ENCODE data around the gene UNC5C. TPM values are rescaled to one million over a fixed set of nuclear protein-coding genes. Genes with fewer than 3 reads are reported as not detected.

Gene UNC5C
- total and polyA plus RNA-seq, 4 donors = 0.27 to 1.2 (median 0.78) TPM

GRCh38 chr4:95465010-95465409 lies 83.8 kb downstream of the UNC5C start:
- H3K27ac ChIP-seq (ENCODE audit: low read depth in 1 of 2, low read length in 2 of 2) = no peak overlapping the region
- no peaks in the 10 kb centered on the region for H3K9me3 ChIP-seq (ENCODE audit: control insufficient read depth in 4 of 4, low read length in 3 of 4)
- no peak for DNase-seq (ENCODE audit: low spot score)

GRCh38 chr4:95462921-95463320 lies 85.9 kb downstream of the UNC5C start:
- Histone ChIP-seq H3K4me1 (ENCODE audit: control insufficient read depth in 4 of 4, insufficient read depth in 4 of 4, low read length in 3 of 4) (no peaks in the 10 kb centered on the region), H3K36me3 (ENCODE audit: control insufficient read depth in 4 of 4, insufficient read depth in 3 of 4, low read depth in 1 of 4, low read length in 3 of 4) (no peaks in the 10 kb centered on the region), H3K9ac (ENCODE audit: low read depth in 1 of 2, low read length in 2 of 2) (no peak overlapping the region), H3K27ac (ENCODE audit: low read depth in 1 of 2, low read length in 2 of 2) (no peak overlapping the region), H3K27me3 (ENCODE audit: control insufficient read depth in 4 of 4, insufficient read depth in 4 of 4, low read length in 3 of 4) (no peaks in the 10 kb centered on the region), H3K4me3 (ENCODE audit: low read depth in 1 of 3, low read length in 3 of 3) (no peak overlapping the region), H3K9me3 (ENCODE audit: control insufficient read depth in 4 of 4, low read length in 3 of 4) (no peaks in the 10 kb centered on the region)
- no peak for DNase-seq (ENCODE audit: low spot score)
- WGBS = 77% methylated on average over 8 of the region's 8 CpGs
- TF ChIP-seq, protein P1, sequence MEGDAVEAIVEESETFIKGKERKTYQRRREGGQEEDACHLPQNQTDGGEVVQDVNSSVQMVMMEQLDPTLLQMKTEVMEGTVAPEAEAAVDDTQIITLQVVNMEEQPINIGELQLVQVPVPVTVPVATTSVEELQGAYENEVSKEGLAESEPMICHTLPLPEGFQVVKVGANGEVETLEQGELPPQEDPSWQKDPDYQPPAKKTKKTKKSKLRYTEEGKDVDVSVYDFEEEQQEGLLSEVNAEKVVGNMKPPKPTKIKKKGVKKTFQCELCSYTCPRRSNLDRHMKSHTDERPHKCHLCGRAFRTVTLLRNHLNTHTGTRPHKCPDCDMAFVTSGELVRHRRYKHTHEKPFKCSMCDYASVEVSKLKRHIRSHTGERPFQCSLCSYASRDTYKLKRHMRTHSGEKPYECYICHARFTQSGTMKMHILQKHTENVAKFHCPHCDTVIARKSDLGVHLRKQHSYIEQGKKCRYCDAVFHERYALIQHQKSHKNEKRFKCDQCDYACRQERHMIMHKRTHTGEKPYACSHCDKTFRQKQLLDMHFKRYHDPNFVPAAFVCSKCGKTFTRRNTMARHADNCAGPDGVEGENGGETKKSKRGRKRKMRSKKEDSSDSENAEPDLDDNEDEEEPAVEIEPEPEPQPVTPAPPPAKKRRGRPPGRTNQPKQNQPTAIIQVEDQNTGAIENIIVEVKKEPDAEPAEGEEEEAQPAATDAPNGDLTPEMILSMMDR (IDR thresholded peaks at IDR 0.05; ENCODE audit: low read depth, low read length, missing input control) = no peak
- TF ChIP-seq FOXA1 (IDR thresholded peaks at IDR 0.05) (no peak), RAD21 (IDR thresholded peaks at IDR 0.05) (no peak), TAF1 (conservative IDR thresholded peaks at IDR 0.05) (no peak), HNF4A (conservative IDR thresholded peaks at IDR 0.05) (no peak), YY1 (IDR thresholded peaks at IDR 0.05) (no peak), NR2F2 (IDR thresholded peaks at IDR 0.05) (no peak), REST (IDR thresholded peaks at IDR 0.05) (no peak), RXRA (IDR thresholded peaks at IDR 0.05) (no peak), EGR1 (IDR thresholded peaks at IDR 0.05; ENCODE audit: low read depth in 2 of 2) (no peak)
- TF ChIP-seq, protein P2, sequence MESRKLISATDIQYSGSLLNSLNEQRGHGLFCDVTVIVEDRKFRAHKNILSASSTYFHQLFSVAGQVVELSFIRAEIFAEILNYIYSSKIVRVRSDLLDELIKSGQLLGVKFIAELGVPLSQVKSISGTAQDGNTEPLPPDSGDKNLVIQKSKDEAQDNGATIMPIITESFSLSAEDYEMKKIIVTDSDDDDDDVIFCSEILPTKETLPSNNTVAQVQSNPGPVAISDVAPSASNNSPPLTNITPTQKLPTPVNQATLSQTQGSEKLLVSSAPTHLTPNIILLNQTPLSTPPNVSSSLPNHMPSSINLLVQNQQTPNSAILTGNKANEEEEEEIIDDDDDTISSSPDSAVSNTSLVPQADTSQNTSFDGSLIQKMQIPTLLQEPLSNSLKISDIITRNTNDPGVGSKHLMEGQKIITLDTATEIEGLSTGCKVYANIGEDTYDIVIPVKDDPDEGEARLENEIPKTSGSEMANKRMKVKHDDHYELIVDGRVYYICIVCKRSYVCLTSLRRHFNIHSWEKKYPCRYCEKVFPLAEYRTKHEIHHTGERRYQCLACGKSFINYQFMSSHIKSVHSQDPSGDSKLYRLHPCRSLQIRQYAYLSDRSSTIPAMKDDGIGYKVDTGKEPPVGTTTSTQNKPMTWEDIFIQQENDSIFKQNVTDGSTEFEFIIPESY (IDR thresholded peaks at IDR 0.05) = no peak
- TF ChIP-seq, protein P3, sequence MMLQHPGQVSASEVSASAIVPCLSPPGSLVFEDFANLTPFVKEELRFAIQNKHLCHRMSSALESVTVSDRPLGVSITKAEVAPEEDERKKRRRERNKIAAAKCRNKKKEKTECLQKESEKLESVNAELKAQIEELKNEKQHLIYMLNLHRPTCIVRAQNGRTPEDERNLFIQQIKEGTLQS (IDR thresholded peaks at IDR 0.05) = no peak
- TF ChIP-seq, protein P4, sequence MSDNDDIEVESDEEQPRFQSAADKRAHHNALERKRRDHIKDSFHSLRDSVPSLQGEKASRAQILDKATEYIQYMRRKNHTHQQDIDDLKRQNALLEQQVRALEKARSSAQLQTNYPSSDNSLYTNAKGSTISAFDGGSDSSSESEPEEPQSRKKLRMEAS (IDR thresholded peaks at IDR 0.05) = no peak

More at GRCh38 chr4:95465010-95465409, 83.8 kb downstream of the UNC5C start:
- Histone ChIP-seq H3K9ac (ENCODE audit: low read depth in 1 of 2, low read length in 2 of 2) (no peak overlapping the region), H3K27me3 (ENCODE audit: control insufficient read depth in 4 of 4, insufficient read depth in 4 of 4, low read length in 3 of 4) (no peaks in the 10 kb centered on the region), H3K4me3 (ENCODE audit: low read depth in 1 of 3, low read length in 3 of 3) (no peak overlapping the region), H3K36me3 (ENCODE audit: control insufficient read depth in 4 of 4, insufficient read depth in 3 of 4, low read depth in 1 of 4, low read length in 3 of 4) (no peaks in the 10 kb centered on the region), H3K4me1 (ENCODE audit: control insufficient read depth in 4 of 4, insufficient read depth in 4 of 4, low read length in 3 of 4) (no peaks in the 10 kb centered on the region)
- 63% methylated on average over 6 of the region's 6 CpGs for WGBS
- TF ChIP-seq EGR1 (IDR thresholded peaks at IDR 0.05; ENCODE audit: low read depth in 2 of 2) (no peak), FOXA2 (IDR thresholded peaks at IDR 0.05) (no peak), HNF4A (conservative IDR thresholded peaks at IDR 0.05) (no peak), JUND (IDR thresholded peaks at IDR 0.05) (no peak)
